Measurements from ENCODE around the gene CBX5. TPM values are rescaled to one million over a fixed set of nuclear protein-coding genes. Genes with fewer than 3 reads are reported as not detected.

Gene CBX5
- total and polyA plus RNA-seq, 2 of the 8 experiments (the other 6 are each of a cell fraction or from before 2014, with no cell fraction given) = 62.4 to 231 TPM

DNA sequence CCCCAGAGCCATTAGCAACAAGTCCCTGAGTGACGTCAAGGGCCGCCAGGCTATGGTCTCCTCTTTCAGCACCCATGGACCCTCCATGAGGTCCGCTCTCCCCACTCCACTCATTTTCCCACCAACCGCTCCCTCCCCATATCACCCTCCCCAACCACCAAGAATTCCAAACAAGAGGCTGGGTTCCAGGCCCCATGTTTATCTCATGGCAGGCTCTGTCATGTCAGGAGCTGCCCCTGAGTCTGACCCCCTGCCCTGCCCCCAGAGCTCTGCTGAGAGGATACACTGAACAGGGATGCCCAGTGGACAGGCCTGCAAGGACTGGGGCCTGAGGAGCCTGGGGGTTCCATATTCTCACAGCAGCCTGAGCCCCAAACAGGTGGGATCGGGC is 69.5 kb downstream of the CBX5 start:
- Histone ChIP-seq H2BK120ac (replicated peaks; ENCODE audit: low read depth, low read length) (no peak overlapping the region), H3K4me1 (replicated peaks in 1 of 4; ENCODE audit: control insufficient read depth in 3 of 4, insufficient read depth in 4 of 4, low read length in 3 of 4) (peaks cover 0 to 10% (median 3%) of the 10 kb centered on the region in 4 experiments; a peak in 4 of 7 replicates), H2AK5ac (ENCODE audit: low read depth, low read length) (no peak overlapping the region), H3K23me2 (ENCODE audit: low read depth, low read length) (peaks cover 4% of the 10 kb centered on the region; the same call in 1 of the 2 replicates), H2BK20ac (ENCODE audit: low read length) (no peak overlapping the region), H3K27ac (ENCODE audit: low read depth, low read length) (no peak overlapping the region), H2BK5ac (ENCODE audit: low read depth, low read length) (no peak overlapping the region), H3K79me1 (ENCODE audit: low read depth, low read length) (no peaks in the 10 kb centered on the region), H4K20me1 (replicated peaks in 1 of 2; ENCODE audit: control insufficient read depth in 1 of 2, insufficient read depth in 2 of 2, low read length in 2 of 2) (peaks cover 3 to 9% of the 10 kb centered on the region in 2 experiments), H3K56ac (replicated peaks; ENCODE audit: insufficient read length, low read depth, low read length) (no peak overlapping the region), H2BK12ac (ENCODE audit: low read depth, low read length) (no peak overlapping the region), H3K23ac (ENCODE audit: insufficient read length) (no peak overlapping the region), H3K27me3 (replicated peaks in 1 of 4; ENCODE audit: control insufficient read depth in 3 of 4, extremely low read depth in 1 of 4, insufficient read depth in 3 of 4, low read length in 3 of 4) (peaks cover 6 to 29% (median 24%) of the 10 kb centered on the region in 4 experiments; a peak in 6 of 7 replicates), H3K9me3 (ENCODE audit: insufficient read depth in 2 of 2, low read depth in 1 of 2, low read length in 1 of 2) (no peaks in the 10 kb centered on the region), H3K14ac (ENCODE audit: insufficient read length) (no peak overlapping the region), H2AFZ (ENCODE audit: low read length) (no peak overlapping the region), H4K5ac (ENCODE audit: insufficient read length, low read depth, low read length) (no peak overlapping the region), H3K79me2 (ENCODE audit: control insufficient read depth in 1 of 2, insufficient read depth in 2 of 2, low read length in 2 of 2) (no peaks in the 10 kb centered on the region), H3K36me3 (ENCODE audit: control insufficient read depth in 2 of 4, insufficient read depth in 4 of 4, low read length in 3 of 4) (no peaks in the 10 kb centered on the region), H4K8ac (ENCODE audit: extremely low read depth, insufficient read depth, low read length) (no peak overlapping the region), H3K9ac (replicated peaks in 1 of 4; ENCODE audit: extremely low read depth in 1 of 4, low read depth in 3 of 4, low read length in 3 of 4) (no peak overlapping the region), H2BK15ac (ENCODE audit: low read length) (no peak overlapping the region), H3K4ac (replicated peaks; ENCODE audit: insufficient read length, low read depth, low read length) (no peak overlapping the region), H3K18ac (ENCODE audit: extremely low read depth, low read length) (no peak overlapping the region), H3K4me2 (ENCODE audit: insufficient read depth in 1 of 2, low read depth in 2 of 2, low read length in 2 of 2) (no peak overlapping the region), H3K4me3 (ENCODE audit: extremely low read depth in 1 of 4, insufficient read depth in 2 of 4, low read depth in 3 of 4, low read length in 4 of 4) (no peak overlapping the region), H4K91ac (replicated peaks; ENCODE audit: insufficient read length, low read length) (no peak overlapping the region)
- DNase-seq (ENCODE audit: low read depth in 1 of 2, low spot score in 2 of 2) (no peak), FAIRE-seq (no peak)
- POLR2A ChIA-PET (ENCODE audit: partially characterized antibody) = interaction anchor here (0.7 to 2.4 kb wide), 2 partner anchors 69 to 252 kb away, joined by 3 to 6 read pairs; partner anchors contain the start of genes CBX5 and HNRNPA1
- CTCF ChIA-PET (ENCODE audit: partially characterized antibody) = interaction anchor here (1.0 to 7.9 kb wide), 13 partner anchors 15 to 224 kb away, joined by 3 to 178 read pairs (median 4); partner anchors contain the start of genes HOXC10, HOXC4, HOXC5 and HOXC8
- WGBS, 2 experiments (ENCODE audit: extremely low coverage in 1 of 2, insufficient coverage in 1 of 2, insufficient read length in 1 of 2, insufficient replicate concordance in 2 of 2, low coverage in 1 of 2, low lambda C conversion rate in 2 of 2, missing lambda C conversion rate in 1 of 2) = 83% methylated on average over 5 of the region's 5 CpGs; no CpG with 5 or more reads in 1 of the 2 experiments
- TF ChIP-seq, protein P1, sequence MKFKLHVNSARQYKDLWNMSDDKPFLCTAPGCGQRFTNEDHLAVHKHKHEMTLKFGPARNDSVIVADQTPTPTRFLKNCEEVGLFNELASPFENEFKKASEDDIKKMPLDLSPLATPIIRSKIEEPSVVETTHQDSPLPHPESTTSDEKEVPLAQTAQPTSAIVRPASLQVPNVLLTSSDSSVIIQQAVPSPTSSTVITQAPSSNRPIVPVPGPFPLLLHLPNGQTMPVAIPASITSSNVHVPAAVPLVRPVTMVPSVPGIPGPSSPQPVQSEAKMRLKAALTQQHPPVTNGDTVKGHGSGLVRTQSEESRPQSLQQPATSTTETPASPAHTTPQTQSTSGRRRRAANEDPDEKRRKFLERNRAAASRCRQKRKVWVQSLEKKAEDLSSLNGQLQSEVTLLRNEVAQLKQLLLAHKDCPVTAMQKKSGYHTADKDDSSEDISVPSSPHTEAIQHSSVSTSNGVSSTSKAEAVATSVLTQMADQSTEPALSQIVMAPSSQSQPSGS (IDR thresholded peaks at IDR 0.05; ENCODE audit: low read length) = no peak
- no peak for TF ChIP-seq JUN (IDR thresholded peaks at IDR 0.05; ENCODE audit: low read depth, low read length)
- no peak for TF ChIP-seq RNF2 (IDR thresholded peaks at IDR 0.05; ENCODE audit: borderline replicate concordance, low read depth, low read length, missing control alignments, poor library complexity, severe bottlenecking)
- TF ChIP-seq CBX8 (IDR thresholded peaks at IDR 0.05; ENCODE audit: borderline replicate concordance, low read depth, low read length) = no peak
- no peak for TF ChIP-seq SIN3A (conservative IDR thresholded peaks at IDR 0.05 in 1 of 2, IDR thresholded peaks at IDR 0.05 in 1 of 2; ENCODE audit: low read depth in 1 of 2, low read length in 2 of 2)
- no peak for TF ChIP-seq BCL11A (IDR thresholded peaks at IDR 0.05; ENCODE audit: low read depth in 2 of 2, low read length in 2 of 2)
- TF ChIP-seq TAF7 (optimal IDR thresholded peaks at IDR 0.05; ENCODE audit: borderline replicate concordance, low read depth, low read length) = no peak
- TF ChIP-seq TBP (IDR thresholded peaks at IDR 0.05; ENCODE audit: low read depth, low read length) = no peak
